ENCODE measurements around the gene DGCR2.

DNA sequence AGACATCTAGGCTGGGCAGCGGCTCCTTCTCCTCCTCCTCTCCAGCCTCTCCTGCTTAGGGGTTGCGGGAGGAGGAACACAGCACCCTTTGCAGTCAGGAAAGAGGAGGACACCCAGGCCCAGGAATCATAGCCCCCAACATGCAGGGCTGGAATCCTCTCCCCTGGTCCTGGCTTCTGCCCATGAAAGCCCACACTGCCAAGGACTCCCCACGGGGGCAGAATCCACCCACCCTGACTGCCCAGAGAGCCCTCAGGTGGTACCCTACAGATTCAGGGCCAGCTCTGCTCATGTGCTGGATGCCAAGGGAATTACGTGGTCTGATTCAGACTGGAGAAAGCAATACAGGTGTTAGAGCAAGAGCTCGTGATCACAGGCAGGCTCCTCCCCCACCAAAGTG lies 17.8 kb upstream of the DGCR2 start:
- TF ChIP-seq, protein P1, sequence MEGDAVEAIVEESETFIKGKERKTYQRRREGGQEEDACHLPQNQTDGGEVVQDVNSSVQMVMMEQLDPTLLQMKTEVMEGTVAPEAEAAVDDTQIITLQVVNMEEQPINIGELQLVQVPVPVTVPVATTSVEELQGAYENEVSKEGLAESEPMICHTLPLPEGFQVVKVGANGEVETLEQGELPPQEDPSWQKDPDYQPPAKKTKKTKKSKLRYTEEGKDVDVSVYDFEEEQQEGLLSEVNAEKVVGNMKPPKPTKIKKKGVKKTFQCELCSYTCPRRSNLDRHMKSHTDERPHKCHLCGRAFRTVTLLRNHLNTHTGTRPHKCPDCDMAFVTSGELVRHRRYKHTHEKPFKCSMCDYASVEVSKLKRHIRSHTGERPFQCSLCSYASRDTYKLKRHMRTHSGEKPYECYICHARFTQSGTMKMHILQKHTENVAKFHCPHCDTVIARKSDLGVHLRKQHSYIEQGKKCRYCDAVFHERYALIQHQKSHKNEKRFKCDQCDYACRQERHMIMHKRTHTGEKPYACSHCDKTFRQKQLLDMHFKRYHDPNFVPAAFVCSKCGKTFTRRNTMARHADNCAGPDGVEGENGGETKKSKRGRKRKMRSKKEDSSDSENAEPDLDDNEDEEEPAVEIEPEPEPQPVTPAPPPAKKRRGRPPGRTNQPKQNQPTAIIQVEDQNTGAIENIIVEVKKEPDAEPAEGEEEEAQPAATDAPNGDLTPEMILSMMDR (IDR thresholded peaks at IDR 0.05), result no peak
- TF ChIP-seq EP300 (IDR thresholded peaks at IDR 0.05) (no peak), POLR2AphosphoS5 (IDR thresholded peaks at IDR 0.05) (no peak)
